GM18505 (cell line): ENCODE measurements around the gene IGFBP5.

Experiments used
- ATAC-seq: cut with Tn5 transposase; IDR thresholded peaks from one replicate; pipeline ENCODE4 v1.9.1; 2021; ENCODE audit not compliant: unreplicated experiment
- POLR2A ChIP-seq: IDR thresholded peaks from 4 replicates; pipeline ENCODE4 v1.6.1; 2011; ENCODE audit warnings: borderline replicate concordance; ENCODE audit not compliant: insufficient read depth, insufficient read length; ENCODE audit errors: extremely low read depth

IGFBP5 gene

GRCh38 chr2:216676630-216677029 lies 18.7 kb downstream of the IGFBP5 start:
- TF ChIP-seq POLR2A: no peak
- no peak for ATAC-seq

- ATAC-seq: no peak
- TF ChIP-seq POLR2A: no peak
These were observed 21.0 kb downstream of the IGFBP5 start for GRCh38 chr2:216674376-216674775.

- no peak for TF ChIP-seq POLR2A
- ATAC-seq: no peak
These were observed 21.7 kb downstream of the IGFBP5 start for GRCh38 chr2:216673609-216674008.

- no peak for ATAC-seq
These were observed 22.3 kb downstream of the IGFBP5 start for GRCh38 chr2:216673021-216673420.

DNA sequence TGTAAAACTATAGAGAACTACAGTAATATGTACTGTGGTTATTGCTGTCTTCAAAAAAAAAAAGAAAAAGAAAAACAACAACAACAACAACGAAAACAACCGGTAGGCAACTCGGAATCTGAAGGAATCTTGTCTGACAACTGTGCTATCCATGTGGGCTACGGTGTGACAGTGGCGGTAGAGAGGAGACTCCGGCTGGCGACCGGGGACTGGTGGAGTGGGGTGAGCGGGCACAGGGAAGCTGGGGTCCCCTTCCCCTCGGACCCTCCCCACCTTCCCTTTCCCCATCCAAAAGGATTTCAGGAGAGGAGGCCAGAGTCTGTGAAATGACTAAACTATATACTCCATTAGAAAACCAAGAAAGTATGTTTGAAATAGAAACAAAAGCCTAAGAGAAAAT lies 22.9 kb downstream of the IGFBP5 start:
- TF ChIP-seq POLR2A: no peak
- no peak for ATAC-seq

More at GRCh38 chr2:216673021-216673420, 22.3 kb downstream of the IGFBP5 start:
- TF ChIP-seq POLR2A: no peak

DNA sequence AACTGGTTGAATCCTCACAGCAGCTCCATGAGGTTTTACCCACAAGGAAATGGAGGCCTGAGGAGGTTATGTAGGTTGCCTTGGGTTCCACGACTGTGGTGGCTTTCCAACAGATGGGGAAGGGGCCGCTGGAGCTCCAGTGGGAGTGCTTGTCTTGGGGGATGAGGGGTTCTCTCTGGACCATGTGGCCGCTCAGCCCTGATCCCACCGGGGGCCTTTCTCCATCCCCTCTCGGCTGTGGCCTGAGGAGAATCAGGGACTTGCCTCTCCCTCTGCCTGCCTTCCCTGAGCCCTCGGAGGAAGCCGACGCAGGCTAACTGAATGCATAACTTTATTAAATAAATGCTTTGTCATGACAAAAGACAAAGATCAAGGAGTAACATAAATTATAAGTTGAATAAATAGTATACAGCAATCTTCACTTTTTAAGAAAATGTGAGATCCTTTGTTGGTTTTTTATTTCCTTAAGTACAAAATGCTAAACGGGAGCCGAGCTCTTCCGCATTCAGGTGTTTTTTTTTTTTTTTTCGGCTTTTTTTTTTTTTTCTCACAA lies 23.5 kb downstream of the IGFBP5 start:
- no peak for TF ChIP-seq POLR2A
- ATAC-seq: no peak

DNA sequence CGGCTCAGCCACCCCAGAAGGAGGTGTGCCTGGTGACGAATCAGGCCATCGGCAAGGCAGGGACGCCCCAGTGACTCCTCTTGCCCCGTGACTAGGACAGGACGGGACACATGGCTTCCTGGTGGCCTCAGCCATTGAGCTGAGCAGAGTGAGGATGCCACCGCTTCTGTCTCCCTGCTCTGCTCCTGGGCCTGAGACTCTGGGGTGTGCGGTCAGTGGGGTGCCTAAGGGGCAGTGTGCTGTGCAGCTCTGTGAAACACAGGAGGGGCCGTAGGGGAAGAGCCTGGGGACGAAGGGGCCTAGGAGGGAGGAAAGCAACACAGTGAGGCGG lies 24.3 kb downstream of the IGFBP5 start:
- no peak for TF ChIP-seq POLR2A
- ATAC-seq: no peak

GRCh38 chr2:216670266-216671080 lies 24.9 kb downstream of the IGFBP5 start:
- TF ChIP-seq POLR2A: no peak
- ATAC-seq: no peak

DNA sequence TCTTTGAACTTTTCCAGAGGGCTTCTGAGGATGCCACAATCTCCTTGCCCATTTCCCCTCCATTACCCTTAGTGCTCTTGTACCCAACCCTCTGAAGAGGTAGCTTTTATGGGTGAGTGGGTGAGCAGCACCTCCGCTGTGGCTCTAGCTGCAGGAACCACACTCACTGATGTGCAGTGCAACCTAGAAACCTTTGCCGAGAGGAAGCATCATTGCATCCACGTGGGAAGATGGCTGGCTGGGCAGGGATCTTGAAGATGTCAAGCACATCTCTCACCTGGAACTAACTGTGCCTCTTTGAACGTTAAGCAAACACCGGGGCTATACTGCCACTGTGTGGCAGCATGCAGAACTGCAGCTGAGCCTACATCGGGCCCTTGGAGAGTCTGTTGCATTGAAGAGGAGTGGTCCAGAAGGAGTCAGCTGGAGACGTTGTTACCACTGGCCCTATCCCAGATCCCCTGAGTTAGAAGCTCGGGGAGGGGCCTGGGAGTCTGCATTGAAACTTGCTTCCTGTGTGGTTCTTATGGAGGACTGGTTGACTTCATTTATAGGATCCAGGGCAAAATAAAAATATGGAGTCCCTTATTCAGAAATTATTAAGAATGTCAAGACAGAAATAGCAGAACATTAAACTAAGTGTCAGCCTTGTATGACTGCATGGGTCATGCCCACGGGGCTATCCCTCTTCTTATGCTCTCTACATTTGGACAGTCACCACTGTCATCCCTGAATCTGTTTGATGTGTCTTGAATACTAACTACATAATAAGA lies 28.7 kb downstream of the IGFBP5 start:
- no peak for TF ChIP-seq POLR2A
- no peak for ATAC-seq

DNA sequence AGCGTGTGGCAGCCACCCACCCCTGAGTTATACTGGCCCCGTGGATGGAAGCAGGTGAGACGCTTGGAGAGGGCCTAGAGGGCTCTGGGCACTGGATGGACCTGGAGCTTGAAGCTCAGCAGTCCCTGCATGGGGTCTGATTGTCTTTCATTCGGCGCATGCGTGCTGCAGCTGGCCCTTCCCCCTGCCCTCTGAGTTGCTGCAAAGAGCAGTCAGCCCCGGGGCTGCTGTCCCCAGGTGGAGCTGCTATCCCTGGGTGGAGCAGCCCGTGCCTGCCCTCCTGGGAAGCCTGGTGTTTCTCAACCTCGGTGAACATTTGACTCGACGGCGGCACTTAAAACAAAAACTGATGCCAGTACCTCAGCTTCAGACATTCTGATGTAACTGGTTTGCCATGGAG lies 29.6 kb downstream of the IGFBP5 start:
- no peak for ATAC-seq
- no peak for TF ChIP-seq POLR2A

GRCh38 chr2:216665242-216665641 lies 30.1 kb downstream of the IGFBP5 start:
- no peak for TF ChIP-seq POLR2A
- no peak for ATAC-seq

- no peak for ATAC-seq
- TF ChIP-seq POLR2A: no peak
These were observed 30.7 kb downstream of the IGFBP5 start for GRCh38 chr2:216664593-216665034.

GRCh38 chr2:216663846-216664245 lies 31.5 kb downstream of the IGFBP5 start:
- no peak for TF ChIP-seq POLR2A
- ATAC-seq: no peak

DNA sequence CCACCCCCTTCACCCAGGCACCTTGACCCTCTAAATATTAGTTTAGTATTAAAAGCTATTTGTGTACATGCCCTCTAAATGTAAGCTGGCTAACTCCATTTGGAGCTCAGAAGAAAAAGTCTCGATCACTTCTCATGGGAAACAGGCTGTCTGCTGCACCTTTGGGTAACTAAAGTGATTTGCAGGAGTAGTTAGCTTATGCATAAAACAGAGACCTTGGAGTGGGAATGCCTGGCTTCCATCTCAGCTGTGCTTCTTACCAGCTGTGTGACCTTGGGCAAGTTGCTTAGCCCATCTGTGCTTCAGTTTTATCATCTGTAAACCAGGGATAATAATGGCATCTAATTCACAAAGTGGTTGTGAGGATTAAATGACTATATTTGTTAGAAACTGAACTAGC lies 32.2 kb downstream of the IGFBP5 start:
- no peak for ATAC-seq
- no peak for TF ChIP-seq POLR2A
